Duodenal mucosa (tissue), 2 donors: ENCODE data around the gene EPB41L2.

Source experiments
- H3K27ac ChIP-seq: one replicate; pipeline ENCODE4 v1.7.0; 2013; ENCODE audit warnings: low read depth, low read length
- H3K27me3 ChIP-seq, 2 donors: one replicate each; pipeline ENCODE4 v1.7.0; 2013; ENCODE audit warnings: low read length in 2 of 2, control low read depth in 1 of 2; ENCODE audit not compliant: insufficient read depth in 2 of 2, control insufficient read depth in 1 of 2
- H3K36me3 ChIP-seq, 2 donors: one replicate each; pipeline ENCODE4 v1.7.0; 2013; ENCODE audit warnings: low read length in 2 of 2, control low read depth in 1 of 2; ENCODE audit not compliant: insufficient read depth in 2 of 2, control insufficient read depth in 1 of 2
- H3K4me1 ChIP-seq, 2 donors: one replicate each; pipeline ENCODE4 v1.7.0; 2013; ENCODE audit warnings: low read length in 2 of 2, control low read depth in 1 of 2; ENCODE audit not compliant: insufficient read depth in 2 of 2, control insufficient read depth in 1 of 2
- H3K4me3 ChIP-seq, 2 donors: one replicate each; pipeline ENCODE4 v1.7.0; 2013; ENCODE audit warnings: low read length in 2 of 2, low read depth in 1 of 2
- H3K9ac ChIP-seq, 2 donors: one replicate each; pipeline ENCODE4 v1.7.0; 2013; ENCODE audit warnings: low read length in 2 of 2, low read depth in 1 of 2
- H3K9me3 ChIP-seq, 2 donors: one replicate each; pipeline ENCODE4 v1.7.0; 2013; ENCODE audit warnings: low read length in 2 of 2, control low read depth in 1 of 2; ENCODE audit not compliant: control insufficient read depth in 1 of 2

The EPB41L2 gene

DNA sequence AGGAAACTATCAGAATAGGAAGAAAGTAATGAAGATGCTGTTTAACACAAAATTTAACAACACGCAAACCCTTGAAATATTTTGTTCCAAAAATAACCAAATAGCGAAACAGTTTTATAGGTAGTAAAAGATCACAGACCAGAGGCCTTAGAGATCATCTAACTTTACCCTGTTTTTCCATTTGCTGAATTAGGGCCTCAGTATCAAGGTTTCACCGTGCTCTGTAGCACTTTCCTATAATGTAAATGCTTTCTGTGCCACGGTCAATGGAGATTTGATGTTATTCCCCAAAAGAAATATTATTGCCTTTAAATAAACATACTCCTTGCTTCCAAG, 23.7 kb downstream of the EPB41L2 start:
- H3K27me3 ChIP-seq: no peaks in the 10 kb centered on the region
- H3K4me3 ChIP-seq: no peak overlapping the region
- H3K36me3 ChIP-seq: no peaks in the 10 kb centered on the region
- no peak overlapping the region for H3K9ac ChIP-seq
- H3K9me3 ChIP-seq: no peaks in the 10 kb centered on the region
- peaks cover 0 to 5% of the 10 kb centered on the region in 2 donors for H3K4me1 ChIP-seq
- no peak overlapping the region for H3K27ac ChIP-seq

DNA sequence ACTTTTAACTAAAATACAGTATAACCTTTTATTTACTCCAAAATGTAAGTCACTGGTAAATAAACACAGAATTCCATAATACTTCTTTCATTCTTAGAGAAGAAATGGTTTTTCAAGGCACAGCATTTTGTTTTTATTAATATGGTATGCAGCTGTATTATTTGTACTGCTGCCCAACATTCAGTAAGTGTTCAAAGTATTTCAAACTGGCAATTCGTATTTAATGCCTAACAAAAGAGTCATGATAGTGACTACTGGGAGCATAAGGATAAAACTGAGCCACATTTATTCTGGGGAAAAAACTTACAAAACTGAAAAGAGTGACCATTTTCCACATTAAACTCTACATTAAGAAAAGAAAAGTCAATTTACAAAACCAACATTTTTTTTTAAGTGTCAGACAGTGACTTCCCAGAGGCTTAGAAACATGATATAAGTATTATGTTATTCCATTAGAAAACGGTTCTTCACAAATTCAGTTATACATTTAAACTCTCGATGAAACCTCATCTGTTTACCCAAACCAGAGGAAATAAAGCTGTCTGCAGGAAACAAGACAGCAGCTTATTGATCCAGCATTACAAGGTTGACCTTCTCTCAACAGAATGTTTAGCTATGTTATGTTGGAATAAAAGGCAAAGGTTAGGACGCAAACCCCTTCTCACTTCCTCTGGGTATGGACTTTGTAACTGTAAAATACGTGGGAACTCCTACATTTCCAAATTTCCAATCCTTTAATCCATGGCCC, 24.3 kb downstream of the EPB41L2 start:
- no peak overlapping the region for H3K9ac ChIP-seq

DNA sequence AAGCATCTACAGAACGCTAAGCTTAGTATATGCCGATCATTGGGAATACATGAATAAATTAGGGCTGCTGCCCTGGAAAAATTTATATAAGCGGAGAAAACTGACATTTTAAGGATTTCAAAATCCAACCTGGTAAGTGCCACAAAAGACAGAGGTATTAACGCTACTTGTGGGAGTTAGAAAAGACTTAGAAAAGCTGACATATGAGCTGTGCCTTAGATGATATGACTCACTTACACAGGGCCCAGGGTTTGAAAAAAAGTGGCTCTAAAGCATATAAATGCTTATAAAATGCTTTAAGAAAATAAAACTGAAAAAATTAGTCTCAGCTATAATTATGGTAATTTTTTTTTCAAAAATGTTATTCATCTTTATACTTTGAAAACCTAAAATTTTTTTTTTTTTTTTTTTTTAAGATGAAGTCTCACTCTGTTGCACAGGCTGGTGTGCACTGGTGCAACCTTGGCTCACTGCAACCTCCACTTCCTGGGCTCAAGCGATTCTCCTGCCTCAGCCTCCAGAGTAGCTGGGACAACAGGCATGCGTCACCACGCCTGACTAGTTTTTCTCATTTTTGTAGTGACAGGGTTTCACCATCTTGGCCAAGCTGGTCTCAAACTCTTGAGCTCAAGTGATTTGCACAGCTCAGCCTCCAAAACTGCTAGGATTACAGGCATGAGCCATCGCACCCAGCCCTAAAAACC, 25.7 kb downstream of the EPB41L2 start:
- peaks cover 0 to 5% of the 10 kb centered on the region in 2 donors for H3K4me1 ChIP-seq
- no peaks in the 10 kb centered on the region for H3K36me3 ChIP-seq
- no peaks in the 10 kb centered on the region for H3K27me3 ChIP-seq
- no peak overlapping the region for H3K4me3 ChIP-seq
- H3K27ac ChIP-seq: no peak overlapping the region
- no peak overlapping the region for H3K9ac ChIP-seq
- no peaks in the 10 kb centered on the region for H3K9me3 ChIP-seq

More for the DNA sequence above, 24.3 kb downstream of the EPB41L2 start:
- H3K27me3 ChIP-seq: no peaks in the 10 kb centered on the region
- H3K27ac ChIP-seq: no peak overlapping the region
- H3K9me3 ChIP-seq: no peaks in the 10 kb centered on the region
- H3K36me3 ChIP-seq: no peaks in the 10 kb centered on the region
- H3K4me1 ChIP-seq: peaks cover 0 to 5% of the 10 kb centered on the region in 2 donors
- H3K4me3 ChIP-seq: no peak overlapping the region

DNA sequence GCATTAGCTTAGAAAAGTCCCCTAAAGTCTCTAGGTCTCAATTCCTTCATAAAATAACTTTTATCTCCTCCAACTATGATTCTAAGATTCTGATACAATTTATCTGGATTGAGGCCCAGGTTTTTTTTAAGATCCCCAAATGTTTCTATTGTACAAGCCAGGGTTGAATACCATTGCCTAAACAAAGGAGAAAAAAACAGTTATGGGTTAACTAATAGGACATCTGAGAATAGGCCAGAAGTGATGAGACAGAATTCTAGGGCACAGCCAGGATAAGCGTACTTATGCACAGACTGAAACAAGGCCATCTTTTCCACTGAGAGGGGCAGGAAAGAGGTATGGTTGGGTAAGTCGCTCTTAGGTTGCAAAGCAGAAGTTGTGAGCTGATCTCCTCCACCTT, 26.4 kb downstream of the EPB41L2 start:
- peaks cover 0 to 5% of the 10 kb centered on the region in 2 donors for H3K4me1 ChIP-seq
- H3K9ac ChIP-seq: no peak overlapping the region
- H3K27me3 ChIP-seq: no peaks in the 10 kb centered on the region
- H3K27ac ChIP-seq: no peak overlapping the region
- no peaks in the 10 kb centered on the region for H3K9me3 ChIP-seq
- no peak overlapping the region for H3K4me3 ChIP-seq
- no peaks in the 10 kb centered on the region for H3K36me3 ChIP-seq

DNA sequence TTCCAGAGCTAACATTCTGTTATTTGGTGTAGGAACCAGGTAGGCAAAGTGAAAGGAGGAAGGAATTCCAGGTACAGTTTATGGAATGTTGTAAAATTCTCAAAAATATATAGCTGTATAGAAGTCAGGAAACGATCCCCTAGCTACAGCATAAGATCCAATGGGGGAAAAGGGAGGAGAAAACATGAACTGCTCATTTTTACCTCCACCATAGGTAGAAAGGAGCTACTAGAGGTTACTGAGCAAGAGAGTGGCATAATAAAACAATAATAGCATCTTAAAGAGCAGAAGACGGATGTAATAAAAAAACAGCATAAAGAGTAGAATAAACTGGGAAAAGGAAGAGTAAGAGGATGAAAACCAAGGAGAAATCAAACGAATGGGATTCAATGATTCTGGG, 26.9 kb downstream of the EPB41L2 start:
- Histone ChIP-seq H3K27ac (no peak overlapping the region), H3K4me1 (peaks cover 0 to 5% of the 10 kb centered on the region in 2 donors), H3K4me3 (no peak overlapping the region), H3K36me3 (no peaks in the 10 kb centered on the region), H3K9me3 (no peaks in the 10 kb centered on the region), H3K9ac (no peak overlapping the region), H3K27me3 (no peaks in the 10 kb centered on the region)

DNA sequence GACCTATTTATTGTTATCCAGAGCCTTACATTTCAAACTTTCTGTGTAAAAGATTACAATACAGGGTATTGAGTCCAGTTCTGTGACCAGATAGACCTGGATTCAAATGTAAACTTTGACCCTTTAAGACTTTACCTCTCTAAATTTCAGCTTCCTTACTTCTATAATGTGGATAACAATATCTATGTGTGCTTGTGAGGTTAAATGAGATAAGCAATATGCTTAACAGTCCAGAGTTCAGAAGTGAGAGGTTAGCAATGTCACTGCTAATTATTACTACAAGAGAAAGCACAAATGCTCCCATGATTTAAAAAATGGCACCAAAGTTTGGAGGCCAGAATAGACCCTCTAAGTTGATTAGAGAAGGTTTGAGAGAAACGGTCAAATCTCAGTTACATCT, 27.5 kb downstream of the EPB41L2 start:
- Histone ChIP-seq H3K27ac (no peak overlapping the region), H3K9ac (no peak overlapping the region), H3K4me1 (peaks cover 0 to 5% of the 10 kb centered on the region in 2 donors), H3K9me3 (no peaks in the 10 kb centered on the region), H3K4me3 (no peak overlapping the region), H3K27me3 (no peaks in the 10 kb centered on the region), H3K36me3 (no peaks in the 10 kb centered on the region)

DNA sequence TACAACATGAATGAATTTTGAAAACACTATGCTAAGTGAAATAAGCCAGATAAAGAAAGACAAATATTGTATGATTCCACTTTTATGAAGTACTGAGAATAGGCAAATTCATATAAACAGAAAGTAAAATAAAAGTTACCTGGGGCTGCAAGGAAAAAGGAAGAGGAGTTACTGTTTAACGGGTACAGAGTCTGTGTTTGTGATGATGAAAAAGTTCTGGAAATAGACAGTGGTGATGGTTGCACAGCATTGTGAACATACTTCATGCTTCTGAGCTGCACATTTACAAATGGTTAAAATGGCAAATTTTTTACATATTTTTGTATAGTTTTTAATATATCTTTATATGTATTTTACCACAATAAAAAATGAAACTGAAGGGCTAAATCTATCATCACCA, 29.4 kb downstream of the EPB41L2 start:
- Histone ChIP-seq H3K9me3 (no peaks in the 10 kb centered on the region), H3K36me3 (no peaks in the 10 kb centered on the region), H3K9ac (no peak overlapping the region), H3K4me1 (peaks cover 8 to 17% of the 10 kb centered on the region in 2 donors), H3K27ac (no peak overlapping the region), H3K27me3 (no peaks in the 10 kb centered on the region), H3K4me3 (no peak overlapping the region)

DNA sequence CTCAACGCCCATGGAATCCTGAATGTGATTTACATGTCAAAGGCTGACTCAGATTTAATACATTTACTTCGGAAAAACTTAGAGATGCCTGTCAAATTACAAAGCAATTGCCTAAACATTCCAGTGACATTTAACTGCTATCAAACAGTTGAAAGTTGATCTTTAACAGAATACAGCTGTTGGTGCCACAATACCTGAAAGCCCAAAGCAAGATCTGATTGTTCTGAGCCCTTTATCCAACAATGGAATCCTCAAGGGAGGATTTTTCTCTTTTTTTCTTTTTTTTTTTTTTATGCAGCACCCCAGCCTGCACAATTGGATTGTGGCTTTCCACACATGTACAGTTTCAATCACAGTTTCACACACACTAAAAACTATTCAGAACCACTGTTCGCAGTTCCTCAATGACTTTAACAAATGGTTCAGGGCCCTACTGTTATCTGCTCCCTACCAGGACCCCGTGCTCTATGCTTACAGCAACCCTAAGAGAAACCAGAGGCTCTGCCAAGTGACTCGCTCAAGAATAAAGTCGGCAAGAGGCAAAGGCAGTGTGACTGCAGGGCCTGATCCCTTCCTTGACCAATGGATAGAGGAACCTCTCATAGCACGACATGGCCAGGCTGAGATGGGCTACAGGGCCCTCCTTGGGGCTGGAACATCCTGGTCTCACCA, 33.3 kb downstream of the EPB41L2 start:
- Histone ChIP-seq H3K9ac (no peak overlapping the region), H3K9me3 (no peaks in the 10 kb centered on the region)

DNA sequence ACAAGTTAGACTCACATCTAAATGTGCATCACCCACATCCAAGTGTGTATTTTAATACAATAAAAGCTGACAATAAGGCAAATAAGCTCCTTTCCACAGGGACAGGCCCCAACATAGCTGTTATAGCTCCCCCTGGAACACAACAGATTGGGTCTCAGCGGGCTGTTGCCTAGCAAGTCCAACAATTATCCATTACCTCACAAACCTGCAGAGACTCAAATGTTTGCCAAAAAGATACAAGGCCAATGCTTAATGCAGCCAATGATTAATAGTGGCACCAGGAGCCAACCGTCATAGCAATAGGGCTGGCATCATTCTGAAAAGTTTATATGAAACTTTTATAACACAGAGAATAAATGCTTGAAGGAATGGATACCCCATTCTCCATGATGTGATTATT, 35.7 kb downstream of the EPB41L2 start:
- H3K27me3 ChIP-seq: no peaks in the 10 kb centered on the region
- H3K9me3 ChIP-seq: no peaks in the 10 kb centered on the region
- H3K27ac ChIP-seq: no peak overlapping the region
- H3K4me1 ChIP-seq: peaks cover 8 to 12% of the 10 kb centered on the region in 2 donors
- no peaks in the 10 kb centered on the region for H3K36me3 ChIP-seq
- no peak overlapping the region for H3K9ac ChIP-seq
- no peak overlapping the region for H3K4me3 ChIP-seq

More for the DNA sequence above, 33.3 kb downstream of the EPB41L2 start:
- Histone ChIP-seq H3K27me3 (no peaks in the 10 kb centered on the region), H3K4me1 (peaks cover 8 to 12% of the 10 kb centered on the region in 2 donors), H3K27ac (no peak overlapping the region), H3K36me3 (no peaks in the 10 kb centered on the region), H3K4me3 (no peak overlapping the region)

DNA sequence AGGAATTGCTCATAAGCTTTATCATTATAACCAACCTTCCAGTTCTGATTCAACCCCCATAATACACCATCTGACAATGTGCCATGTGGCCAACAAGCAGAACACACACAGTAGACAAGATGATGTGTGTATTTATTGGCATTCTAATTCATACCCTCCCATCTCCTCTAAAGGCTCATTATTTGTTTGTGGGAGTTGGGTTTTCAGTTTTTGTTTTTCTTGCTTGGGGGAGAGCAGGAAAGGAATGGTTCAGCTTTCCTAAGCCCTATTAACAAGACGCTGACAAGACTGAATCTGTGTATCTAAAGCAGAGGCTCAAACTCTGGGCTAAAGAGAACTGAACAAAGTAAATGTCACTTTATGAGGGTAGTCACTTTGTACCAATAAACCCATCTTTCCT, 36.8 kb downstream of the EPB41L2 start:
- Histone ChIP-seq H3K9me3 (no peaks in the 10 kb centered on the region), H3K4me1 (peaks cover 8 to 12% of the 10 kb centered on the region in 2 donors), H3K27ac (no peak overlapping the region), H3K4me3 (no peak overlapping the region), H3K27me3 (no peaks in the 10 kb centered on the region), H3K9ac (no peak overlapping the region), H3K36me3 (no peaks in the 10 kb centered on the region)
